SK-N-SH (cell line): ENCODE data around the gene FRAS1. TPM values are rescaled to one million over a fixed set of nuclear protein-coding genes. Genes with fewer than 3 reads are reported as not detected.

Source experiments
- CTCF ChIA-PET: fragments of 300-600, 350-600 bp; formaldehyde crosslinking; extraction: SDS; loops from one replicate; lab custom pipeline; 2021; lab: Yijun Ruan, JAX
- POLR2A ChIA-PET: fragments of 350-600 bp; sonication (Branson Sonifier 250); formaldehyde crosslinking; extraction: SDS; loops from one replicate; lab custom pipeline; 2020; ENCODE audit warnings: antibody characterized with exemption, inconsistent platforms; lab: Yijun Ruan, JAX
- DNase-seq: peaks from one replicate; pipeline ENCODE4 v3.0.0; 2012
- H2AFZ ChIP-seq: fragments of 200-600 bp; sonication (generic); 2 replicates; pipeline ENCODE4 v1.8.1; 2016; ENCODE audit warnings: antibody characterized with exemption, mild to moderate bottlenecking, low read depth
- H3F3A ChIP-seq: fragments of 200-600 bp; sonication (generic); replicated peaks from 2 replicates; pipeline ENCODE3; 2016; ENCODE audit warnings: antibody characterized with exemption, mild to moderate bottlenecking; ENCODE audit not compliant: insufficient read depth
- H3K27ac ChIP-seq, 2 experiments: fragments of 200-500 bp in 1 of 2; fragments of 200-600 bp in 1 of 2; sonication (Bioruptor generic) in 1 of 2; sonication (generic), shearing (Covaris generic) in 1 of 2; 2 replicates each; pipeline versions ENCODE4 v1.5.1 to v1.6.1; 2014 to 2016; ENCODE audit warnings: low read depth in 2 of 2, inconsistent platforms in 1 of 2, low read length in 1 of 2, mild to moderate bottlenecking in 1 of 2, mixed read lengths in 1 of 2
- H3K27me3 ChIP-seq: fragments of 200-600 bp; sonication (generic), shearing (Covaris generic); 2 replicates; pipeline ENCODE4 v1.6.1; 2016; ENCODE audit warnings: mixed run types; ENCODE audit not compliant: insufficient read depth
- H3K36me3 ChIP-seq, 2 experiments: fragments of 200-500 bp in 1 of 2; fragments of 200-600 bp in 1 of 2; sonication (Bioruptor generic) in 1 of 2; sonication (generic) in 1 of 2; replicated peaks in 1 of 2; 2 replicates each; pipeline versions ENCODE3 to v1.5.1; 2014 to 2016; ENCODE audit warnings: low read length in 1 of 2, mild to moderate bottlenecking in 1 of 2; ENCODE audit not compliant: insufficient read depth in 2 of 2, control insufficient read depth in 1 of 2
- H3K4me1 ChIP-seq, 2 experiments: fragments of 200-500 bp in 1 of 2; fragments of 200-600 bp in 1 of 2; sonication (Bioruptor generic) in 1 of 2; sonication (generic), shearing (Covaris generic) in 1 of 2; 2 replicates each; pipeline versions ENCODE4 v1.5.1 to v1.6.1; 2014 to 2016; ENCODE audit warnings: low read depth in 1 of 2, low read length in 1 of 2, mixed run types in 1 of 2; ENCODE audit not compliant: insufficient read depth in 2 of 2, control insufficient read depth in 1 of 2
- H3K4me2 ChIP-seq: fragments of 200-600 bp; sonication (generic), shearing (Covaris generic); 2 replicates; pipeline ENCODE4 v1.6.1; 2017; ENCODE audit warnings: mixed run types
- H3K4me3 ChIP-seq, 2 experiments: fragments of 200-500 bp in 1 of 2; fragments of 200-600 bp in 1 of 2; sonication (Bioruptor generic) in 1 of 2; sonication (generic), shearing (Covaris generic) in 1 of 2; 2 replicates each; pipeline versions ENCODE4 v1.5.1 to v1.8.1; 2014 to 2016; ENCODE audit warnings: low read depth in 2 of 2, inconsistent platforms in 1 of 2, low read length in 1 of 2, mild to moderate bottlenecking in 1 of 2, mixed read lengths in 1 of 2, moderate library complexity in 1 of 2
- H3K79me2 ChIP-seq: fragments of 200-600 bp; sonication (generic); 2 replicates; pipeline ENCODE4 v1.8.1; 2017; ENCODE audit warnings: mild to moderate bottlenecking; ENCODE audit not compliant: insufficient read depth
- H3K9ac ChIP-seq: fragments of 200-600 bp; sonication (generic); 2 replicates; pipeline ENCODE4 v1.6.1; 2017; ENCODE audit warnings: mixed run types
- H3K9me2 ChIP-seq: fragments of 200-600 bp; sonication (generic); 2 replicates; pipeline ENCODE4 v1.6.1; 2017; ENCODE audit warnings: mixed run types
- H3K9me3 ChIP-seq: fragments of 200-600 bp; sonication (generic); 2 replicates; pipeline ENCODE4 v1.6.1; 2017; ENCODE audit warnings: mixed run types, mild to moderate bottlenecking, moderate library complexity
- H4K20me1 ChIP-seq: fragments of 200-600 bp; sonication (generic); 2 replicates; pipeline ENCODE4 v1.6.1; 2017; ENCODE audit warnings: mild to moderate bottlenecking, mixed run types; ENCODE audit not compliant: insufficient read depth
- EP300 ChIP-seq, 2 experiments: IDR thresholded peaks; 2 replicates each; pipeline versions ENCODE4 v1.4.0 to v1.6.1; 2012; ENCODE audit warnings: borderline replicate concordance in 1 of 2, low read depth in 1 of 2, low read length in 1 of 2
- JUND ChIP-seq: IDR thresholded peaks from 2 replicates; pipeline ENCODE4 v1.4.0; 2012
- MEF2A ChIP-seq: IDR thresholded peaks from 2 replicates; pipeline ENCODE4 v1.4.0; 2012; ENCODE audit warnings: low read depth, borderline replicate concordance
- RAD21 ChIP-seq: IDR thresholded peaks from 2 replicates; pipeline ENCODE4 v1.6.1; 2012; ENCODE audit warnings: mild to moderate bottlenecking, low read length
- TAF1 ChIP-seq: IDR thresholded peaks from 2 replicates; pipeline ENCODE4 v1.6.1; 2012; ENCODE audit warnings: low read depth, mild to moderate bottlenecking, low read length, moderate library complexity, borderline replicate concordance
- TCF12 ChIP-seq: IDR thresholded peaks from 2 replicates; pipeline ENCODE4 v1.4.0; 2012
- USF1 ChIP-seq: IDR thresholded peaks from 2 replicates; pipeline ENCODE4 v1.4.0; 2012; ENCODE audit warnings: low read depth, borderline replicate concordance
- ZBTB33 ChIP-seq: IDR thresholded peaks from 2 replicates; pipeline ENCODE4 v1.4.0; 2012; ENCODE audit warnings: low read depth, borderline replicate concordance
- WGBS: methylation state at CpG from one replicate; pipeline ENCODE4 v1.1.6; 2017; ENCODE audit warnings: low lambda C conversion rate; 5-methylcytosine and 5-hydroxymethylcytosine counted together
- polyA plus RNA-seq, 3 experiments: library from polyadenylated mRNA; depleted of rRNA; stranded (reverse); fragments of >200 nt; gene quantifications; 2 replicates each; pipeline ENCODE4 v1.2.3, GENCODE V29; 2012
- TF ChIP-seq, protein P1 (sequence below): IDR thresholded peaks from 2 replicates; pipeline ENCODE4; 2012

Gene FRAS1
- polyA plus RNA-seq, 1 of the 3 experiments (the other 2 are of a cell fraction), result 8.3 TPM

- TF ChIP-seq ZBTB33 (no peak), TCF12 (no peak), EP300 (IDR thresholded peaks at IDR 0.05; ENCODE audit: borderline replicate concordance in 1 of 2, low read depth in 1 of 2, low read length in 1 of 2) (no peak), MEF2A (no peak)
- TF ChIP-seq, protein P1, sequence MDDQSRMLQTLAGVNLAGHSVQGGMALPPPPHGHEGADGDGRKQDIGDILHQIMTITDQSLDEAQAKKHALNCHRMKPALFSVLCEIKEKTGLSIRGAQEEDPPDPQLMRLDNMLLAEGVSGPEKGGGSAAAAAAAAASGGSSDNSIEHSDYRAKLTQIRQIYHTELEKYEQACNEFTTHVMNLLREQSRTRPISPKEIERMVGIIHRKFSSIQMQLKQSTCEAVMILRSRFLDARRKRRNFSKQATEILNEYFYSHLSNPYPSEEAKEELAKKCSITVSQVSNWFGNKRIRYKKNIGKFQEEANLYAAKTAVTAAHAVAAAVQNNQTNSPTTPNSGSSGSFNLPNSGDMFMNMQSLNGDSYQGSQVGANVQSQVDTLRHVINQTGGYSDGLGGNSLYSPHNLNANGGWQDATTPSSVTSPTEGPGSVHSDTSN, result no peak
Observed at GRCh38 chr4:78509043-78509442, 451.9 kb downstream of the FRAS1 start (continued).

- no peaks in the 10 kb centered on the region for H3K9me2 ChIP-seq
- no peaks in the 10 kb centered on the region; a peak in 2 of 4 replicates for H3K4me1 ChIP-seq
- no peaks in the 10 kb centered on the region for H3K79me2 ChIP-seq
- 38% methylated on average over 1 of the region's 1 CpG for WGBS
- H3K4me2 ChIP-seq, result no peak overlapping the region
- DNase-seq, result no peak
- no peak overlapping the region for H2AFZ ChIP-seq
- H4K20me1 ChIP-seq, result no peaks in the 10 kb centered on the region
- TF ChIP-seq EP300 (IDR thresholded peaks at IDR 0.05; ENCODE audit: borderline replicate concordance in 1 of 2, low read depth in 1 of 2, low read length in 1 of 2), result peak in 1 of 2 experiments; percentile 57; a peak in 1 of 4 replicates
- TF ChIP-seq MEF2A, result no peak
- peak; percentile 30; the same call in 1 of the 2 replicates for TF ChIP-seq JUND
- no peak for TF ChIP-seq TAF1
- TF ChIP-seq, protein P1, result 0 out of 2 replicates have a peak, but pooled peaks have one; percentile 39
- no peak for TF ChIP-seq USF1
- TF ChIP-seq ZBTB33, result no peak
- TF ChIP-seq RAD21, result no peak
- H3K27ac ChIP-seq, result peak overlapping the region in 1 of 2 experiments; percentile 68; a peak in 2 of 4 replicates
- no peaks in the 10 kb centered on the region for H3K9me3 ChIP-seq
- POLR2A ChIA-PET, result no interaction called here
- no peaks in the 10 kb centered on the region for H3K27me3 ChIP-seq
- H3K9ac ChIP-seq, result peak overlapping the region; percentile 10; the same call in 1 of the 2 replicates
- H3F3A ChIP-seq, result peaks cover 9% of the 10 kb centered on the region
- peaks cover 24 to 27% of the 10 kb centered on the region in 2 experiments for H3K36me3 ChIP-seq
- CTCF ChIA-PET, result interaction anchor here (1.1 to 2.4 kb wide), 3 partner anchors 10 to 550 kb away, joined by 3 to 10 read pairs (median 6); no protein-coding TSS in a partner anchor
- no peak overlapping the region for H3K4me3 ChIP-seq
Observed at GRCh38 chr4:78510108-78510507, 453.0 kb downstream of the FRAS1 start.
